Adrenal gland (tissue), 19 donors: ENCODE data around the gene SIRPD. TPM values are rescaled to one million over a fixed set of nuclear protein-coding genes. Genes with fewer than 3 reads are reported as not detected.
A peak's percentile ranks its signal among the peaks of the same experiment; 100 is the strongest.

ENCODE experiments used
- DNase-seq, 7 donors: peaks; one replicate each; pipeline ENCODE4 v3.0.0-alpha.2; 2019 to 2020
- H3K27ac ChIP-seq, 5 donors: fragments of 200-600 bp; sonication (generic) in 4 of 5; 1 replicate in 3 of 5; 2 replicates in 2 of 5; pipeline versions ENCODE4 v1.5.1 to v1.8.0; 2016 to 2020; ENCODE audit warnings: mild to moderate bottlenecking in 1 of 5
- H3K27me3 ChIP-seq: fragments of 200-600 bp; 2 replicates; pipeline ENCODE4 v1.8.0; 2021
- H3K36me3 ChIP-seq, 2 donors: fragments of 200-600 bp; replicated peaks in 1 of 2; 1 replicate in 1 of 2; 2 replicates in 1 of 2; pipeline versions ENCODE4 v1.5.1 to v1.8.0; 2018 to 2022
- H3K4me1 ChIP-seq, 2 donors: fragments of 200-600 bp; replicated peaks in 1 of 2; 1 replicate in 1 of 2; 2 replicates in 1 of 2; pipeline versions ENCODE4 v1.5.1 to v1.8.0; 2018 to 2021
- H3K4me3 ChIP-seq, 4 donors: fragments of 200-600 bp; sonication (generic) in 3 of 4; one replicate each; pipeline ENCODE4 v1.5.1; 2016 to 2018
- H3K9me3 ChIP-seq, 3 donors: fragments of 200-600 bp; sonication (generic) in 1 of 3; replicated peaks in 1 of 3; 1 replicate in 2 of 3; 2 replicates in 1 of 3; pipeline versions ENCODE4 v1.5.1 to v1.8.0; 2016 to 2021
- CTCF ChIP-seq, 6 experiments: fragments of 450-650 bp in 4 of 6; fragments of 200-600 bp in 2 of 6; sonication (generic) in 1 of 6; IDR thresholded peaks; 1 replicate in 5 of 6; 2 replicates in 1 of 6; pipeline versions ENCODE4 v1.5.1 to v1.8.0; 2016 to 2021; ENCODE audit warnings: antibody characterized with exemption in 6 of 6, mild to moderate bottlenecking in 2 of 6, moderate library complexity in 1 of 6
- POLR2A ChIP-seq, 2 donors: fragments of 450-650 bp; IDR thresholded peaks; one replicate each; pipeline ENCODE4 v1.6.1; 2017; ENCODE audit warnings: antibody characterized with exemption in 2 of 2, mild to moderate bottlenecking in 2 of 2, moderate library complexity in 1 of 2
- WGBS, 4 donors: extraction: QIAGEN DNeasy Blood & Tissue Kit in 2 of 4; methylation state at CpG; one replicate each; pipeline versions ENCODE4 v1.1.5 to v1.1.7; 2013 to 2017; 5-methylcytosine and 5-hydroxymethylcytosine counted together
- intact Hi-C, 2 donors: fragments of 100-400 bp; cut with DNase I; formaldehyde crosslinking; loops; one replicate each; pipeline versions ENCODE4 v1.14.1 to v1.15.0; 2022 to 2023
- long read RNA-seq, 10 donors: library from polyadenylated mRNA in 3 of 10; unstranded in 2 of 10; stranded (forward) in 1 of 10; transcript quantifications; one replicate each; pipeline ENCODE4 v2.0.0 and lab custom pipeline, GENCODE V29; 2021 to 2026
- polyA plus RNA-seq, 3 donors: library from polyadenylated mRNA; stranded (reverse); fragments of 200-250 nt in 2 of 3; fragments of 350-450 nt in 1 of 3; fragmentation: Illumina TruSeq in 1 of 3; extraction: RNeasy Lipid Tissue Mini Kit (QIAGEN cat#74804) in 1 of 3; gene quantifications; one replicate each; pipeline ENCODE4 v1.2.3, GENCODE V29; 2013 to 2014
- total RNA-seq, 9 donors: library from RNA; depleted of rRNA in 4 of 9; stranded (reverse); fragments of >200 nt in 4 of 9; fragments of 120-200 nt in 1 of 9; fragmentation: NEBNext Ultra II Directional in 1 of 9; extraction: Animal tissue kit (Norgen Biotek cat#: 25700) in 1 of 9; gene quantifications; one replicate each; pipeline versions ENCODE4 v1.1.0 to v1.2.4, GENCODE V29; 2013 to 2023
- donor health status: healthy with polysubstance abuse.
- donor health status: Bipolar disorder and iron deficiency.
- donor health status: DM: yes; HTN: yes; CAD: no.
- donor health status: DM: no; HTN: no; CAD: no.
- donor health status: DM: no; HTN: no; CAD: no.
- donor health status: DM: yes; HTN: yes; CAD: no.

SIRPD gene
- total RNA-seq (1 to 10 TPM in 1 of 9 donors, under 1 TPM in 1, not detected in 7; 0.43 to 3.3 TPM), polyA plus RNA-seq (1 to 10 TPM in 1 of 3 donors, not detected in 2; 1.5 TPM)
- long read RNA-seq, donor 1: 0 reads
- long read RNA-seq, donor 2: 0 reads
- long read RNA-seq, donor 3: 0 reads
- long read RNA-seq, donor 4: 0 reads
- long read RNA-seq, donor 5: 0 reads
- long read RNA-seq, donor 6: 0 reads
- long read RNA-seq, donor 7: 0 reads
- long read RNA-seq, donor 8: 0 reads
- long read RNA-seq, donor 9: 0 reads
- long read RNA-seq, donor 10: 0 reads

- WGBS, 4 donors: 36 to 71% (median 65%) methylated on average over 2 of the region's 2 CpGs
- no peak for DNase-seq
- intact Hi-C loops: no loop called here
- H3K27me3 ChIP-seq: no peaks in the 10 kb centered on the region
- peaks cover 0 to 6% (median 0%) of the 10 kb centered on the region in 3 donors for H3K9me3 ChIP-seq
- H3K4me3 ChIP-seq: no peak within 1 kb of the TSS
- H3K36me3 ChIP-seq: no peaks in the 10 kb centered on the region
- H3K4me1 ChIP-seq: no peaks in the 10 kb centered on the region
- TF ChIP-seq CTCF (IDR thresholded peaks at IDR 0.05) (no peak), POLR2A (IDR thresholded peaks at IDR 0.05) (no peak)
- H3K27ac ChIP-seq: no peak within 1 kb of the TSS
Measured at GRCh38 chr20:1557605-1558004, at the start of gene SIRPD. Gene SIRPD (minus strand): TSS chr20:1557705. CDS start chr20:1557653, 52 bp downstream.

GRCh38 chr20:1600736-1601135 lies 43.2 kb upstream of the SIRPD start:
- no peak for TF ChIP-seq CTCF (IDR thresholded peaks at IDR 0.05)
- no peak for TF ChIP-seq POLR2A (IDR thresholded peaks at IDR 0.05)
- Histone ChIP-seq H3K27ac (no peak overlapping the region), H3K36me3 (no peaks in the 10 kb centered on the region), H3K9me3 (no peaks in the 10 kb centered on the region), H3K27me3 (no peaks in the 10 kb centered on the region), H3K4me3 (no peak overlapping the region), H3K4me1 (no peaks in the 10 kb centered on the region)
- DNase-seq: no peak
- intact Hi-C loops: no loop called here
- 59 to 67% methylated on average over 5 of the region's 5 CpGs; no CpG with 5 or more reads in 2 of the 4 donors for whole genome bisulfite sequencing, 4 donors

GRCh38 chr20:1595333-1595732 lies 37.8 kb upstream of the SIRPD start:
- WGBS, 4 donors: 31% methylated on average over 1 of the region's 1 CpG; no CpG with 5 or more reads in 3 of the 4 donors
- intact Hi-C loops: no loop called here
- Histone ChIP-seq H3K36me3 (no peaks in the 10 kb centered on the region), H3K4me1 (no peaks in the 10 kb centered on the region), H3K4me3 (no peak overlapping the region), H3K9me3 (no peaks in the 10 kb centered on the region), H3K27ac (no peak overlapping the region), H3K27me3 (no peaks in the 10 kb centered on the region)
- DNase-seq: peak in 1 of 7 donors; percentile 26
- TF ChIP-seq CTCF (IDR thresholded peaks at IDR 0.05): no peak
- TF ChIP-seq POLR2A (IDR thresholded peaks at IDR 0.05): no peak

- H3K4me3 ChIP-seq: no peak overlapping the region
- no peaks in the 10 kb centered on the region for H3K27me3 ChIP-seq
- DNase-seq: peak in 2 of 7 donors; percentile 23 to 31
- H3K27ac ChIP-seq: peak overlapping the region in 1 of 5 donors; percentile 65
- 42 to 51% methylated on average over 7 to 9 of the region's 9 CpGs; no CpG with 5 or more reads in 2 of the 4 donors for WGBS, 4 donors
- H3K36me3 ChIP-seq: no peaks in the 10 kb centered on the region
- no peaks in the 10 kb centered on the region for H3K9me3 ChIP-seq
- intact Hi-C loops: no loop called here
- TF ChIP-seq POLR2A (IDR thresholded peaks at IDR 0.05) (no peak), CTCF (IDR thresholded peaks at IDR 0.05) (no peak)
- H3K4me1 ChIP-seq: no peaks in the 10 kb centered on the region
Measured at GRCh38 chr20:1588533-1589460, 31.3 kb upstream of the SIRPD start.
